ENCODE measurements around the gene VAT1. TPM values are rescaled to one million over a fixed set of nuclear protein-coding genes. Genes with fewer than 3 reads are reported as not detected.

VAT1 gene
- total and polyA plus RNA-seq, 2 of the 13 experiments (the other 11 are each of a cell fraction or from before 2014, with no cell fraction given) = 143 to 205 TPM

DNA sequence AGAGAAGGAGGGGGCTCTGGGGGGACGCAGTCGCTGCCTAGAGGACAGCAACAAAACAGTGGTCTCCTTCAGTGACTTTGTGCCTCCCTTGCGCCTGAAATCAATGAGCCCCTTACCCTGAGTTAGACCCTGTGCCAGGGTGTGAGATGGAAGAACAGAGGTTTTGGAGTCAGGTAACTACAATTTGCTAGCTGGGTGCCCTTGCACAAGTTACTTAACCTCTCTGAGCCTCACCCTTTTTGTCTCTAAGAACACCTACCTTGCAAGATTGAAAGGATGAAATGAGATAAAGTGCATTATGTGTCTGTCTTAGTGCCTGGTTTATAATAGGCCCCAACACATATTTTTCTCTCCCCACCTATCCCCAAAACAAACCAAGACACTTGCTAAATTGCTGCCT lies 12.7 kb upstream of the VAT1 start:
- no peak for FAIRE-seq
- peak; percentile 67; the same call in 1 of the 2 replicates for TF ChIP-seq ZNF768 (CRISPR knock-in tag; IDR thresholded peaks at IDR 0.05)
- TF ChIP-seq, protein P1, sequence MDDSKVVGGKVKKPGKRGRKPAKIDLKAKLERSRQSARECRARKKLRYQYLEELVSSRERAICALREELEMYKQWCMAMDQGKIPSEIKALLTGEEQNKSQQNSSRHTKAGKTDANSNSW (CRISPR knock-in tag; IDR thresholded peaks at IDR 0.05; ENCODE audit: borderline replicate concordance) = no peak
- 100% methylated on average over 3 of the region's 3 CpGs for WGBS (ENCODE audit: low lambda C conversion rate)
- Histone ChIP-seq H4K20me1 (ENCODE audit: insufficient read depth, low read length) (no peaks in the 10 kb centered on the region), H3K27ac (ENCODE audit: extremely low read length, insufficient read depth, low read length) (no peak overlapping the region), H3K9me3 (ENCODE audit: low read length) (no peaks in the 10 kb centered on the region), H3K4me3 (replicated peaks in 1 of 3; ENCODE audit: insufficient read depth in 1 of 3, low read depth in 2 of 3, low read length in 3 of 3) (no peak overlapping the region), H3K4me2 (ENCODE audit: low read depth, low read length) (no peak overlapping the region), H3K36me3 (replicated peaks in 1 of 2; ENCODE audit: control insufficient read depth in 1 of 2, insufficient read depth in 2 of 2, low read length in 2 of 2) (no peaks in the 10 kb centered on the region), H3K79me2 (ENCODE audit: insufficient read depth, low read length) (no peaks in the 10 kb centered on the region), H3K27me3 (ENCODE audit: control insufficient read depth in 1 of 2, insufficient read depth in 2 of 2, low read length in 2 of 2) (no peaks in the 10 kb centered on the region), H3K4me1 (ENCODE audit: insufficient read depth, low read length) (peaks cover 44% of the 10 kb centered on the region), H3K9ac (ENCODE audit: insufficient read depth, low read depth, low read length) (no peak overlapping the region), H2AFZ (ENCODE audit: low read length) (no peak overlapping the region)
- in situ Hi-C loops (cut with HindIII; ENCODE audit: extremely low pct_ligation_motif_present, low pct_unique_long_range_greater_than_20kb) (no loop called here), intact Hi-C loops (cut with micrococcal nuclease; ENCODE audit: unreplicated experiment) (no loop called here)
- ATAC-seq = no peak
- BruUV-seq (replicated peaks) = no TSS peak
- POLR2A ChIA-PET = interaction anchor here (2.3 kb wide), 1 partner anchor 37 kb away, joined by 6 read pairs; the partner anchor contains the start of gene RPL27
- CTCF ChIA-PET (ENCODE audit: low intra/inter-chr PET ratio, low total read pairs) = no interaction called here
- no peak for DNase-seq (ENCODE audit: low spot score)

DNA sequence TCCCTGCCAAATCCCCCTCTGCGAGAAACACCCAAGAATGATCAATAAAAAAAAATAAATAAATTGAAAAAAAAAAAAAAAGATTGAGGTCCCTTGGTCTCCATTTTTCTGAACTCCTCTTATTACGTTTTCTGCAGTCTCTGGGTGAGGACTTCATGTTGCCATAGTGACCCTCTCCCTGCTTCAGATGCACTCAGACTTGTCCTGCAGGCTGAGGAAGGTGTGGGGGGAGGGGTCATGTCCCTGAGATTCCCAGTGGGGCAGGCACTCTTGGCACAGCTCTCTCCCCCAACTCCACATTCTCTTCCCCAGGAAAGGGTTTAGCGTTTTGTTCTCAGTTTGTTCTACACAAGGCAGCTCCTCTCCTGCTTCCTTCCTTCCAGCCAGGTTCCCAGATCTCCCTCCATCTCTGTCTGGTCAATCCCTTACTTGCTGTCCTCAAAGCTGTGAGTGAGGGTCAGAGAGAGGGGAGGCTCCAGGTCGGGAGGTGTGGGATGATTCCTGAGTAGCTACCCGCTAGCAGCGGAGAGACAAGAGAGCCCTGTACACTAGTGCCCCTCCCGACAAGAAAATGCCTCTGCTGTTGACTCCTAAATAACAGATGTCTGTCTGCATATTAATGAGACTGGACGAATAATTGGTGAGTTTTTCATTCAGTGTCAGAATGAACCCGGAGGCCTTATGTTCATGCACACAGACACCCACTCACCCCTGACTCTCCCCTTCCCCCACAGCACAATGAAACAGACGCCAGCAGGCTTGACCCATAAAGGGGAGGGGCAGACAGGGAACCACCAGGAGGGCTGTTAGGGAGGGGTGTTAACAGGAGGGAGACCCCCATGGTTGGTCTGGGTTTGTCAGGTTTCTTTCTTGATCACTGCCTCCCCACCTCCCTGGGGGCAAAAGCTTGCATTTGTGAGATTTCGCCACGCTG lies 12.0 kb upstream of the VAT1 start:
- BruUV-seq (replicated peaks) = no TSS peak
- no peak for DNase-seq (ENCODE audit: low spot score)
- Histone ChIP-seq H3K79me2 (ENCODE audit: insufficient read depth, low read length) (no peaks in the 10 kb centered on the region), H3K9ac (ENCODE audit: insufficient read depth, low read depth, low read length) (no peak overlapping the region), H3K4me3 (replicated peaks in 1 of 3; ENCODE audit: insufficient read depth in 1 of 3, low read depth in 2 of 3, low read length in 3 of 3) (no peak overlapping the region), H3K27ac (ENCODE audit: extremely low read length, insufficient read depth, low read length) (no peak overlapping the region), H3K4me2 (ENCODE audit: low read depth, low read length) (no peak overlapping the region), H4K20me1 (ENCODE audit: insufficient read depth, low read length) (no peaks in the 10 kb centered on the region), H3K9me3 (ENCODE audit: low read length) (no peaks in the 10 kb centered on the region), H3K27me3 (ENCODE audit: control insufficient read depth in 1 of 2, insufficient read depth in 2 of 2, low read length in 2 of 2) (no peaks in the 10 kb centered on the region), H2AFZ (ENCODE audit: low read length) (no peak overlapping the region), H3K4me1 (ENCODE audit: insufficient read depth, low read length) (peaks cover 44% of the 10 kb centered on the region), H3K36me3 (replicated peaks in 1 of 2; ENCODE audit: control insufficient read depth in 1 of 2, insufficient read depth in 2 of 2, low read length in 2 of 2) (no peaks in the 10 kb centered on the region)
- CTCF ChIA-PET (ENCODE audit: low intra/inter-chr PET ratio, low total read pairs) = no interaction called here
- no peak for FAIRE-seq
- ATAC-seq = no peak
- 66% methylated on average over 12 of the region's 12 CpGs for WGBS (ENCODE audit: low lambda C conversion rate)
- intact Hi-C loops (cut with micrococcal nuclease; ENCODE audit: unreplicated experiment) (no loop called here), in situ Hi-C loops (cut with HindIII; ENCODE audit: extremely low pct_ligation_motif_present, low pct_unique_long_range_greater_than_20kb) (no loop called here)
- TF ChIP-seq, protein P2, sequence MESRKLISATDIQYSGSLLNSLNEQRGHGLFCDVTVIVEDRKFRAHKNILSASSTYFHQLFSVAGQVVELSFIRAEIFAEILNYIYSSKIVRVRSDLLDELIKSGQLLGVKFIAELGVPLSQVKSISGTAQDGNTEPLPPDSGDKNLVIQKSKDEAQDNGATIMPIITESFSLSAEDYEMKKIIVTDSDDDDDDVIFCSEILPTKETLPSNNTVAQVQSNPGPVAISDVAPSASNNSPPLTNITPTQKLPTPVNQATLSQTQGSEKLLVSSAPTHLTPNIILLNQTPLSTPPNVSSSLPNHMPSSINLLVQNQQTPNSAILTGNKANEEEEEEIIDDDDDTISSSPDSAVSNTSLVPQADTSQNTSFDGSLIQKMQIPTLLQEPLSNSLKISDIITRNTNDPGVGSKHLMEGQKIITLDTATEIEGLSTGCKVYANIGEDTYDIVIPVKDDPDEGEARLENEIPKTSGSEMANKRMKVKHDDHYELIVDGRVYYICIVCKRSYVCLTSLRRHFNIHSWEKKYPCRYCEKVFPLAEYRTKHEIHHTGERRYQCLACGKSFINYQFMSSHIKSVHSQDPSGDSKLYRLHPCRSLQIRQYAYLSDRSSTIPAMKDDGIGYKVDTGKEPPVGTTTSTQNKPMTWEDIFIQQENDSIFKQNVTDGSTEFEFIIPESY (CRISPR knock-in tag; IDR thresholded peaks at IDR 0.05) = peak; percentile 88
- no peak for TF ChIP-seq TCF12 (IDR thresholded peaks at IDR 0.05)
- TF ChIP-seq TCF12 (CRISPR knock-in tag; IDR thresholded peaks at IDR 0.05) = no peak
- POLR2A ChIA-PET = interaction anchor here (2.3 kb wide), 1 partner anchor 36 kb away, joined by 6 read pairs; the partner anchor contains the start of gene RPL27
